PFSK-1 (cell line): ENCODE results near the gene CCDC191.

Experiments
- FOXP2 ChIP-seq: optimal IDR thresholded peaks from 2 replicates; pipeline ENCODE3; 2011; ENCODE audit warnings: borderline replicate concordance, control low read depth, inconsistent platforms; ENCODE audit not compliant: insufficient read depth; ENCODE audit errors: extremely low read length, extremely low read depth
- POLR2AphosphoS5 ChIP-seq: IDR thresholded peaks from 2 replicates; pipeline ENCODE4 v1.6.1; 2012; ENCODE audit warnings: low read depth, mild to moderate bottlenecking, control low read depth, low read length, moderate library complexity
- SIN3A ChIP-seq: IDR thresholded peaks from 2 replicates; pipeline ENCODE4 v1.6.1; 2012; ENCODE audit warnings: mild to moderate bottlenecking, low read length, moderate library complexity, borderline replicate concordance; ENCODE audit not compliant: insufficient read depth
- TAF1 ChIP-seq: IDR thresholded peaks from 2 replicates; pipeline ENCODE4 v1.6.1; 2012; ENCODE audit warnings: low read length, control low read depth, borderline replicate concordance; ENCODE audit not compliant: insufficient read depth
- TF ChIP-seq, protein P1 (sequence below), 2 experiments: IDR thresholded peaks; 2 replicates each; pipeline versions ENCODE4 v1.6.1 to v1.8.0; 2011 to 2012; ENCODE audit warnings: low read depth in 2 of 2, low read length in 2 of 2, control low read depth in 1 of 2, inconsistent platforms in 1 of 2, mild to moderate bottlenecking in 1 of 2, moderate library complexity in 1 of 2; ENCODE audit not compliant: insufficient read depth in 1 of 2

CCDC191 gene

DNA sequence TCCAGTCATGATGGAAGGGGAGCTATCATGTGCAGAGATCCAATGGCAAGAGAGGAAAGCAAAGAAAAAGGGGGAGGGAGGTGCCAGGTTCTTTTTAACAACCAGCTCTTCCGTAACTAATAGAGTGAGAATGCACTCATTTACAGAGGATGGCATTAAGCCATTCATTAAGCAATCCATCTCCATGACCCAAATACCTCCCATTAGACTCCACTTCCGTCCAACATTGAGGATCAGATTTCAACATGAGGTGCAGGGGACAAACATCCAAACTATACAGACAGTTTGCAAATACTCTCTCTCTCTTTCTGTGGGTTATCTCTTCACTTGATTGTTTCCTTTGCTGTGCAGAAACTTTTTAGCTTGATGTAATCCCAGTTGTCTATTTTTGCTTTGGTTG is 87.3 kb downstream of the CCDC191 start:
- TF ChIP-seq FOXP2 (no peak), SIN3A (no peak), TAF1 (no peak), POLR2AphosphoS5 (no peak)

GRCh38 chr3:113966172-113966571 is 90.2 kb downstream of the CCDC191 start:
- TF ChIP-seq SIN3A (no peak), TAF1 (no peak), FOXP2 (no peak), POLR2AphosphoS5 (no peak)
- TF ChIP-seq, protein P1, sequence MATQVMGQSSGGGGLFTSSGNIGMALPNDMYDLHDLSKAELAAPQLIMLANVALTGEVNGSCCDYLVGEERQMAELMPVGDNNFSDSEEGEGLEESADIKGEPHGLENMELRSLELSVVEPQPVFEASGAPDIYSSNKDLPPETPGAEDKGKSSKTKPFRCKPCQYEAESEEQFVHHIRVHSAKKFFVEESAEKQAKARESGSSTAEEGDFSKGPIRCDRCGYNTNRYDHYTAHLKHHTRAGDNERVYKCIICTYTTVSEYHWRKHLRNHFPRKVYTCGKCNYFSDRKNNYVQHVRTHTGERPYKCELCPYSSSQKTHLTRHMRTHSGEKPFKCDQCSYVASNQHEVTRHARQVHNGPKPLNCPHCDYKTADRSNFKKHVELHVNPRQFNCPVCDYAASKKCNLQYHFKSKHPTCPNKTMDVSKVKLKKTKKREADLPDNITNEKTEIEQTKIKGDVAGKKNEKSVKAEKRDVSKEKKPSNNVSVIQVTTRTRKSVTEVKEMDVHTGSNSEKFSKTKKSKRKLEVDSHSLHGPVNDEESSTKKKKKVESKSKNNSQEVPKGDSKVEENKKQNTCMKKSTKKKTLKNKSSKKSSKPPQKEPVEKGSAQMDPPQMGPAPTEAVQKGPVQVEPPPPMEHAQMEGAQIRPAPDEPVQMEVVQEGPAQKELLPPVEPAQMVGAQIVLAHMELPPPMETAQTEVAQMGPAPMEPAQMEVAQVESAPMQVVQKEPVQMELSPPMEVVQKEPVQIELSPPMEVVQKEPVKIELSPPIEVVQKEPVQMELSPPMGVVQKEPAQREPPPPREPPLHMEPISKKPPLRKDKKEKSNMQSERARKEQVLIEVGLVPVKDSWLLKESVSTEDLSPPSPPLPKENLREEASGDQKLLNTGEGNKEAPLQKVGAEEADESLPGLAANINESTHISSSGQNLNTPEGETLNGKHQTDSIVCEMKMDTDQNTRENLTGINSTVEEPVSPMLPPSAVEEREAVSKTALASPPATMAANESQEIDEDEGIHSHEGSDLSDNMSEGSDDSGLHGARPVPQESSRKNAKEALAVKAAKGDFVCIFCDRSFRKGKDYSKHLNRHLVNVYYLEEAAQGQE (IDR thresholded peaks at IDR 0.05; ENCODE audit: insufficient read depth in 1 of 2, low read depth in 2 of 2, low read length in 2 of 2), result no peak

- TF ChIP-seq, protein P1 (IDR thresholded peaks at IDR 0.05; ENCODE audit: insufficient read depth in 1 of 2, low read depth in 2 of 2, low read length in 2 of 2), result no peak
- TF ChIP-seq SIN3A (no peak), POLR2AphosphoS5 (no peak)
These were observed 92.4 kb downstream of the CCDC191 start for GRCh38 chr3:113963879-113964278.

- no peak for TF ChIP-seq TAF1
- TF ChIP-seq POLR2AphosphoS5, result no peak
- TF ChIP-seq SIN3A, result no peak
- TF ChIP-seq, protein P1 (IDR thresholded peaks at IDR 0.05; ENCODE audit: insufficient read depth in 1 of 2, low read depth in 2 of 2, low read length in 2 of 2), result no peak
- TF ChIP-seq FOXP2, result no peak
These were observed 102.1 kb downstream of the CCDC191 start for GRCh38 chr3:113954091-113954685.

DNA sequence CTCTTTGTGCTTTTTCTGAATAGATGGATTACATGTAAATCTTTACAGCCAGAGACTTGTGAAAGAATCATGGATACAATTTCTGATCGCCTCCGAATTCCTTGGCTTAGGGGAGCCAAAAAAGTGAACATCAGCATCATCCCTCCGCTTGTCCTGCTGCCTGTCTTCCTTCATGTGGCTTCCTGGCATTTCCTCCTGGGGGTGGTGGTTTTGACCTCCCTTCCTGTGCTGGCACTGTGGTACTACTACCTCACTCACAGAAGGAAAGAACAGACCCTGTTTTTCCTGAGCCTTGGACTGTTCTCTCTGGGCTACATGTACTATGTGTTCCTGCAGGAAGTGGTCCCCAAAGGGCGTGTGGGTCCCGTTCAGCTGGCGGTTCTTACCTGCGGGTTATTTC is 102.6 kb downstream of the CCDC191 start:
- TF ChIP-seq FOXP2 (no peak), POLR2AphosphoS5 (no peak), TAF1 (no peak), SIN3A (no peak)
- TF ChIP-seq, protein P1 (IDR thresholded peaks at IDR 0.05; ENCODE audit: insufficient read depth in 1 of 2, low read depth in 2 of 2, low read length in 2 of 2), result no peak
